Measurements from ENCODE around the gene ARHGAP45. TPM values are rescaled to one million over a fixed set of nuclear protein-coding genes. Genes with fewer than 3 reads are reported as not detected.

Gene ARHGAP45
- polyA plus RNA-seq, 2 donors, result 8.9 to 17.7 TPM

- Histone ChIP-seq H3K36me3 (ENCODE audit: control insufficient read depth in 2 of 2, insufficient read depth in 2 of 2, low read length in 1 of 2) (peaks cover 0 to 22% of the 10 kb centered on the region in 2 donors), H3K4me3 (ENCODE audit: low read depth in 1 of 2, low read length in 2 of 2) (no peak overlapping the region), H3K4me1 (ENCODE audit: control insufficient read depth in 2 of 2, insufficient read depth in 2 of 2, low read length in 1 of 2) (peaks cover 6 to 20% of the 10 kb centered on the region in 2 donors), H3K27me3 (ENCODE audit: control insufficient read depth in 1 of 2, insufficient read depth in 2 of 2, low read length in 2 of 2) (no peaks in the 10 kb centered on the region), H3K9me3 (ENCODE audit: control insufficient read depth in 2 of 2, insufficient read depth in 1 of 2, low read depth in 1 of 2, low read length in 1 of 2) (no peaks in the 10 kb centered on the region), H3K27ac (ENCODE audit: low read depth in 2 of 2, low read length in 1 of 2) (peak overlapping the region; percentile 40 to 70)
- 62 to 72% methylated on average over 22 of the region's 22 CpGs for WGBS, 2 donors
These were observed 27.9 kb upstream of the ARHGAP45 start for GRCh38 chr19:1038978-1039645.

GRCh38 chr19:1039646-1040475 lies 27.1 kb upstream of the ARHGAP45 start, which contains the start of gene ABCA7:
ABCA7 (plus strand) TSS chr19:1040107; CDS start chr19:1041362, 1,255 bp downstream.
- 1% methylated on average over 47 to 56 of the region's 56 CpGs for WGBS, 2 donors
- H3K4me1 ChIP-seq (ENCODE audit: control insufficient read depth in 2 of 2, insufficient read depth in 2 of 2, low read length in 1 of 2), result peaks cover 6 to 20% of the 10 kb centered on the region in 2 donors
- no peaks in the 10 kb centered on the region for H3K9me3 ChIP-seq (ENCODE audit: control insufficient read depth in 2 of 2, insufficient read depth in 1 of 2, low read depth in 1 of 2, low read length in 1 of 2)
- H3K4me3 ChIP-seq (ENCODE audit: low read depth in 1 of 2, low read length in 2 of 2), result peak within 1 kb of the TSS; percentile 34 to 54
- peaks cover 0 to 26% of the 10 kb centered on the region in 2 donors for H3K36me3 ChIP-seq (ENCODE audit: control insufficient read depth in 2 of 2, insufficient read depth in 2 of 2, low read length in 1 of 2)
- H3K27ac ChIP-seq (ENCODE audit: low read depth in 2 of 2, low read length in 1 of 2), result peak within 1 kb of the TSS; percentile 46 to 92
- H3K27me3 ChIP-seq (ENCODE audit: control insufficient read depth in 1 of 2, insufficient read depth in 2 of 2, low read length in 2 of 2), result no peaks in the 10 kb centered on the region

- Histone ChIP-seq H3K4me1 (ENCODE audit: control insufficient read depth in 2 of 2, insufficient read depth in 2 of 2, low read length in 1 of 2) (peaks cover 6 to 20% of the 10 kb centered on the region in 2 donors), H3K4me3 (ENCODE audit: low read depth in 1 of 2, low read length in 2 of 2) (peak overlapping the region; percentile 34 to 54), H3K9me3 (ENCODE audit: control insufficient read depth in 2 of 2, insufficient read depth in 1 of 2, low read depth in 1 of 2, low read length in 1 of 2) (no peaks in the 10 kb centered on the region), H3K27ac (ENCODE audit: low read depth in 2 of 2, low read length in 1 of 2) (peak overlapping the region; percentile 74 to 92), H3K36me3 (ENCODE audit: control insufficient read depth in 2 of 2, insufficient read depth in 2 of 2, low read length in 1 of 2) (peaks cover 0 to 22% of the 10 kb centered on the region in 2 donors), H3K27me3 (ENCODE audit: control insufficient read depth in 1 of 2, insufficient read depth in 2 of 2, low read length in 2 of 2) (no peaks in the 10 kb centered on the region)
- 1 to 2% methylated on average over 27 of the region's 27 CpGs for WGBS, 2 donors
These were observed 26.3 kb upstream of the ARHGAP45 start for GRCh38 chr19:1040476-1041271.

- Histone ChIP-seq H3K36me3 (ENCODE audit: control insufficient read depth in 2 of 2, insufficient read depth in 2 of 2, low read length in 1 of 2) (peaks cover 0 to 17% of the 10 kb centered on the region in 2 donors), H3K4me1 (ENCODE audit: control insufficient read depth in 2 of 2, insufficient read depth in 2 of 2, low read length in 1 of 2) (peaks cover 6 to 20% of the 10 kb centered on the region in 2 donors), H3K9me3 (ENCODE audit: control insufficient read depth in 2 of 2, insufficient read depth in 1 of 2, low read depth in 1 of 2, low read length in 1 of 2) (no peaks in the 10 kb centered on the region), H3K27ac (ENCODE audit: low read depth in 2 of 2, low read length in 1 of 2) (peak overlapping the region; percentile 74 to 92), H3K4me3 (ENCODE audit: low read depth in 1 of 2, low read length in 2 of 2) (peak overlapping the region in 1 of 2 donors; percentile 54), H3K27me3 (ENCODE audit: control insufficient read depth in 1 of 2, insufficient read depth in 2 of 2, low read length in 2 of 2) (no peaks in the 10 kb centered on the region)
- 28 to 29% methylated on average over 26 of the region's 26 CpGs for WGBS, 2 donors
These were observed 25.6 kb upstream of the ARHGAP45 start for GRCh38 chr19:1041272-1041834.

GRCh38 chr19:1041835-1042685 lies 24.9 kb upstream of the ARHGAP45 start:
- Histone ChIP-seq H3K36me3 (ENCODE audit: control insufficient read depth in 2 of 2, insufficient read depth in 2 of 2, low read length in 1 of 2) (peaks cover 0 to 19% of the 10 kb centered on the region in 2 donors), H3K4me3 (ENCODE audit: low read depth in 1 of 2, low read length in 2 of 2) (no peak overlapping the region), H3K4me1 (ENCODE audit: control insufficient read depth in 2 of 2, insufficient read depth in 2 of 2, low read length in 1 of 2) (peaks cover 6 to 24% of the 10 kb centered on the region in 2 donors), H3K27ac (ENCODE audit: low read depth in 2 of 2, low read length in 1 of 2) (peak overlapping the region; percentile 74 to 92), H3K9me3 (ENCODE audit: control insufficient read depth in 2 of 2, insufficient read depth in 1 of 2, low read depth in 1 of 2, low read length in 1 of 2) (no peaks in the 10 kb centered on the region), H3K27me3 (ENCODE audit: control insufficient read depth in 1 of 2, insufficient read depth in 2 of 2, low read length in 2 of 2) (no peaks in the 10 kb centered on the region)
- WGBS, 2 donors, result 53 to 58% methylated on average over 42 to 43 of the region's 43 CpGs

DNA sequence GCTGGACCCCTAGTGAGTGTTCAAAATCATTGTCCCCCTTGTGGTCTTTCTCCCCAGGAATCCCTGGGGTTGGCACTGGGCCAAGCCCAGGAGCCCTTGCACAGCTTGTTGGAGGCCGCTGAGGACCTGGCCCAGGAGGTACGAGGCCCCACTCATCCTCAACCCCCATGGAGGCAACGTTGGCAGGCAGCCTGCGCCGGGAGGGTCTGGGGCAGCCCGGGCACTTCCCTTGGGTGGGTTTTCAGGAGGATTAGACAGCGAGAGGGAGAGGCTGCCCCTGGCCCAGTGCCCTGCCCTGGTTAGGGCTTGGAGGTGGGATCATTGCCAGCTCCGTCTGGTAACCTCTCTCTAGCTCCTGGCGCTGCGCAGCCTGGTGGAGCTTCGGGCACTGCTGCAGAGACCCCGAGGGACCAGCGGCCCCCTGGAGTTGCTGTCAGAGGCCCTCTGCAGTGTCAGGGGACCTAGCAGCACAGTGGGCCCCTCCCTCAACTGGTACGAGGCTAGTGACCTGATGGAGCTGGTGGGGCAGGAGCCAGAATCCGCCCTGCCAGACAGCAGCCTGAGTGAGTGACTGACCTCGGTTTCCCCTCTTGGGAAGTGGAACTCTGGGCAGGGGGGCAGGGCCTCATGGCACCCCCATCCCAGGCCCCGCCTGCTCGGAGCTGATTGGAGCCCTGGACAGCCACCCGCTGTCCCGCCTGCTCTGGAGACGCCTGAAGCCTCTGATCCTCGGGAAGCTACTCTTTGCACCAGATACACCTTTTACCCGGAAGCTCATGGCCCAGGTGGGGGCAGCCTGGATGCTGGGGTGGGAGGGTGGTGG lies 24.1 kb upstream of the ARHGAP45 start:
- Histone ChIP-seq H3K4me1 (ENCODE audit: control insufficient read depth in 2 of 2, insufficient read depth in 2 of 2, low read length in 1 of 2) (peaks cover 6 to 29% of the 10 kb centered on the region in 2 donors), H3K9me3 (ENCODE audit: control insufficient read depth in 2 of 2, insufficient read depth in 1 of 2, low read depth in 1 of 2, low read length in 1 of 2) (no peaks in the 10 kb centered on the region), H3K27me3 (ENCODE audit: control insufficient read depth in 1 of 2, insufficient read depth in 2 of 2, low read length in 2 of 2) (no peaks in the 10 kb centered on the region), H3K4me3 (ENCODE audit: low read depth in 1 of 2, low read length in 2 of 2) (no peak overlapping the region), H3K27ac (ENCODE audit: low read depth in 2 of 2, low read length in 1 of 2) (peak overlapping the region in 1 of 2 donors; percentile 86), H3K36me3 (ENCODE audit: control insufficient read depth in 2 of 2, insufficient read depth in 2 of 2, low read length in 1 of 2) (peaks cover 0 to 19% of the 10 kb centered on the region in 2 donors)
- 53 to 59% methylated on average over 23 of the region's 23 CpGs for WGBS, 2 donors

GRCh38 chr19:1045247-1045603 lies 21.7 kb upstream of the ARHGAP45 start:
- H3K36me3 ChIP-seq (ENCODE audit: control insufficient read depth in 2 of 2, insufficient read depth in 2 of 2, low read length in 1 of 2), result peaks cover 0 to 17% of the 10 kb centered on the region in 2 donors
- WGBS, 2 donors, result 70 to 80% methylated on average over 10 of the region's 10 CpGs
- H3K27me3 ChIP-seq (ENCODE audit: control insufficient read depth in 1 of 2, insufficient read depth in 2 of 2, low read length in 2 of 2), result no peaks in the 10 kb centered on the region
- H3K27ac ChIP-seq (ENCODE audit: low read depth in 2 of 2, low read length in 1 of 2), result no peak overlapping the region
- H3K4me1 ChIP-seq (ENCODE audit: control insufficient read depth in 2 of 2, insufficient read depth in 2 of 2, low read length in 1 of 2), result peaks cover 6 to 27% of the 10 kb centered on the region in 2 donors
- no peaks in the 10 kb centered on the region for H3K9me3 ChIP-seq (ENCODE audit: control insufficient read depth in 2 of 2, insufficient read depth in 1 of 2, low read depth in 1 of 2, low read length in 1 of 2)
- no peak overlapping the region for H3K4me3 ChIP-seq (ENCODE audit: low read depth in 1 of 2, low read length in 2 of 2)

- H3K36me3 ChIP-seq (ENCODE audit: control insufficient read depth in 2 of 2, insufficient read depth in 2 of 2, low read length in 1 of 2), result peaks cover 0 to 21% of the 10 kb centered on the region in 2 donors
- H3K4me1 ChIP-seq (ENCODE audit: control insufficient read depth in 2 of 2, insufficient read depth in 2 of 2, low read length in 1 of 2), result peaks cover 3 to 23% of the 10 kb centered on the region in 2 donors
- no peaks in the 10 kb centered on the region for H3K27me3 ChIP-seq (ENCODE audit: control insufficient read depth in 1 of 2, insufficient read depth in 2 of 2, low read length in 2 of 2)
- no peaks in the 10 kb centered on the region for H3K9me3 ChIP-seq (ENCODE audit: control insufficient read depth in 2 of 2, insufficient read depth in 1 of 2, low read depth in 1 of 2, low read length in 1 of 2)
- H3K4me3 ChIP-seq (ENCODE audit: low read depth in 1 of 2, low read length in 2 of 2), result no peak overlapping the region
- H3K27ac ChIP-seq (ENCODE audit: low read depth in 2 of 2, low read length in 1 of 2), result no peak overlapping the region
- WGBS, 2 donors, result 89 to 93% methylated on average over 33 of the region's 33 CpGs
These were observed 20.8 kb upstream of the ARHGAP45 start for GRCh38 chr19:1046117-1046626.

Data from esophagus (tissue), 2 donors.